Activated naive CD8-positive, alpha-beta T cell treated with anti-CD3 and anti-CD28 coated beads, Interleukin-2, amount 10 ng/mL, durations not matched to agents 7 days and 5 days (primary cell): Measurements from ENCODE around the gene C16orf54. TPM values are rescaled to one million over a fixed set of nuclear protein-coding genes. Genes with fewer than 3 reads are reported as not detected.
"Not testable (repeated sequence)": the region's sequence is repeated elsewhere in the genome, so short reads cannot be mapped to it uniquely, and the experiment has no call there.

Experiments
- ATAC-seq: fragments of 150-1000 bp; cut with Tn5 transposase; one replicate; pipeline ENCODE4 v1.10.0; 2021; ENCODE audit warnings: low read depth, moderate library complexity
- POLR2A ChIA-PET: fragments of 350-600 bp; sonication (Branson Sonifier 250); formaldehyde crosslinking; loops from one replicate; lab custom pipeline; 2021; ENCODE audit warnings: antibody characterized with exemption; lab: Charles Lee
- DNase-seq: peaks from one replicate; pipeline ENCODE4 v3.0.0; 2021
- H3K27ac Mint-ChIP-seq: one replicate; pipeline ENCODE4 v1.8.0; 2022; ENCODE audit warnings: mild to moderate bottlenecking, mixed read lengths
- H3K27me3 Mint-ChIP-seq: one replicate; pipeline ENCODE4 v1.8.0; 2022; ENCODE audit warnings: mild to moderate bottlenecking, moderate library complexity, mixed read lengths
- H3K36me3 Mint-ChIP-seq: one replicate; pipeline ENCODE4 v1.8.0; 2021; ENCODE audit warnings: mild to moderate bottlenecking, mixed read lengths
- H3K4me1 Mint-ChIP-seq: one replicate; pipeline ENCODE4 v1.8.0; 2021; ENCODE audit warnings: mixed read lengths
- H3K4me3 Mint-ChIP-seq: one replicate; pipeline ENCODE4 v1.8.0; 2022; ENCODE audit warnings: mild to moderate bottlenecking, moderate library complexity, mixed read lengths
- H3K9me3 Mint-ChIP-seq: one replicate; pipeline ENCODE4 v1.8.0; 2021; ENCODE audit warnings: mixed read lengths
- total RNA-seq, 2 experiments: library from RNA; stranded (reverse); gene quantifications; one replicate each; pipeline ENCODE4 v1.2.3, GENCODE V29; 2021

The C16orf54 gene
- total RNA-seq, 2 experiments from 2014 or later: 84.2 to 88.0 TPM

- H3K4me3 Mint-ChIP-seq: no peak overlapping the region
- H3K27ac Mint-ChIP-seq: no peak overlapping the region
- DNase-seq (no peak), ATAC-seq (no peak)
- POLR2A ChIA-PET: no interaction called here
- H3K9me3 Mint-ChIP-seq: no peaks in the 10 kb centered on the region
- no peaks in the 10 kb centered on the region for H3K36me3 Mint-ChIP-seq
- peaks cover 8% of the 10 kb centered on the region for H3K4me1 Mint-ChIP-seq
- H3K27me3 Mint-ChIP-seq: peaks cover 15% of the 10 kb centered on the region
Observed at GRCh38 chr16:29708917-29709600, 36.7 kb downstream of the C16orf54 start.

GRCh38 chr16:29707160-29707559, 38.6 kb downstream of the C16orf54 start:
- H3K36me3 Mint-ChIP-seq, H3K4me3 Mint-ChIP-seq, H3K9me3 Mint-ChIP-seq, ATAC-seq, POLR2A ChIA-PET, H3K27ac Mint-ChIP-seq, DNase-seq: not testable (repeated sequence)
- H3K27me3 Mint-ChIP-seq: peaks cover 15% of the 10 kb centered on the region
- H3K4me1 Mint-ChIP-seq: peaks cover 18% of the 10 kb centered on the region

GRCh38 chr16:29705030-29705429, 40.8 kb downstream of the C16orf54 start:
- POLR2A ChIA-PET: no interaction called here
- Mint-ChIP-seq H3K27ac (no peak overlapping the region), H3K4me3 (no peak overlapping the region), H3K36me3 (no peaks in the 10 kb centered on the region), H3K4me1 (peaks cover 29% of the 10 kb centered on the region), H3K9me3 (no peaks in the 10 kb centered on the region), H3K27me3 (peaks cover 11% of the 10 kb centered on the region)
- ATAC-seq (no peak), DNase-seq (no peak)

- H3K9me3 Mint-ChIP-seq: no peaks in the 10 kb centered on the region
- no peaks in the 10 kb centered on the region for H3K27me3 Mint-ChIP-seq
- H3K27ac Mint-ChIP-seq: peak overlapping the region; percentile 91
- peak overlapping the region; percentile 78 for H3K4me3 Mint-ChIP-seq
- ATAC-seq (peak; percentile 43), DNase-seq (no peak)
- no peaks in the 10 kb centered on the region for H3K36me3 Mint-ChIP-seq
- peaks cover 29% of the 10 kb centered on the region for H3K4me1 Mint-ChIP-seq
- POLR2A ChIA-PET: interaction anchor here (0.7 to 3.5 kb wide), 12 partner anchors 8 to 118 kb away, joined by 3 to 33 read pairs (median 4); partner anchors contain the start of genes C16orf54, KIF22, MAZ and MVP
Observed at GRCh38 chr16:29702269-29702668, 43.5 kb downstream of the C16orf54 start.

GRCh38 chr16:29701214-29701555, 44.6 kb downstream of the C16orf54 start:
- peaks cover 29% of the 10 kb centered on the region for H3K4me1 Mint-ChIP-seq
- H3K36me3 Mint-ChIP-seq: no peaks in the 10 kb centered on the region
- DNase-seq: no peak
- H3K9me3 Mint-ChIP-seq: no peaks in the 10 kb centered on the region
- H3K4me3 Mint-ChIP-seq: peak overlapping the region; percentile 78
- peak overlapping the region; percentile 91 for H3K27ac Mint-ChIP-seq
- ATAC-seq: no peak
- POLR2A ChIA-PET: interaction anchor here (0.6 to 3.5 kb wide), 17 partner anchors 9 to 390 kb away, joined by 3 to 33 read pairs (median 4); partner anchors contain the start of genes ALDOA, C16orf54, KIF22 and PAGR1
- no peaks in the 10 kb centered on the region for H3K27me3 Mint-ChIP-seq

GRCh38 chr16:29700253-29700987, 45.4 kb downstream of the C16orf54 start:
- Mint-ChIP-seq H3K4me3 (peak overlapping the region; percentile 62), H3K36me3 (no peaks in the 10 kb centered on the region), H3K9me3 (no peaks in the 10 kb centered on the region), H3K27me3 (no peaks in the 10 kb centered on the region), H3K4me1 (peaks cover 29% of the 10 kb centered on the region), H3K27ac (peak overlapping the region; percentile 75)
- POLR2A ChIA-PET: interaction anchor here (0.5 to 3.5 kb wide), 15 partner anchors 21 to 365 kb away, joined by 3 to 33 read pairs (median 5); partner anchors contain the start of genes ALDOA, KIF22, PAGR1 and QPRT
- DNase-seq (peak; percentile 78), ATAC-seq (peak; percentile 20)

- no peaks in the 10 kb centered on the region for H3K36me3 Mint-ChIP-seq
- DNase-seq: no peak
- POLR2A ChIA-PET: interaction anchor here (0.5 to 3.5 kb wide), 11 partner anchors 20 to 313 kb away, joined by 3 to 33 read pairs (median 5); partner anchors contain the start of genes KIF22, PAGR1 and QPRT
- H3K9me3 Mint-ChIP-seq: no peaks in the 10 kb centered on the region
- H3K4me3 Mint-ChIP-seq: no peak overlapping the region
- H3K27ac Mint-ChIP-seq: peak overlapping the region; percentile 30
- H3K27me3 Mint-ChIP-seq: no peaks in the 10 kb centered on the region
- ATAC-seq: no peak
- H3K4me1 Mint-ChIP-seq: peaks cover 29% of the 10 kb centered on the region
Observed at GRCh38 chr16:29699324-29700219, 46.2 kb downstream of the C16orf54 start.

- H3K36me3 Mint-ChIP-seq: no peaks in the 10 kb centered on the region
- POLR2A ChIA-PET: interaction anchor here (0.6 to 2.0 kb wide), 4 partner anchors 19 to 141 kb away, joined by 3 to 8 read pairs (median 4); partner anchors contain the start of gene QPRT
- DNase-seq (no peak), ATAC-seq (no peak)
- no peaks in the 10 kb centered on the region for H3K27me3 Mint-ChIP-seq
- no peaks in the 10 kb centered on the region for H3K9me3 Mint-ChIP-seq
- peaks cover 29% of the 10 kb centered on the region for H3K4me1 Mint-ChIP-seq
- H3K4me3 Mint-ChIP-seq: no peak overlapping the region
- H3K27ac Mint-ChIP-seq: peak overlapping the region; percentile 30
Observed at GRCh38 chr16:29698484-29699323, 47.1 kb downstream of the C16orf54 start.

GRCh38 chr16:29698042-29698441, 47.7 kb downstream of the C16orf54 start:
- ATAC-seq: no peak
- Mint-ChIP-seq H3K27ac (no peak overlapping the region), H3K27me3 (no peaks in the 10 kb centered on the region), H3K4me1 (peaks cover 27% of the 10 kb centered on the region), H3K9me3 (no peaks in the 10 kb centered on the region), H3K4me3 (no peak overlapping the region), H3K36me3 (no peaks in the 10 kb centered on the region)
- no peak for DNase-seq
- POLR2A ChIA-PET: interaction anchor here (0.8 kb wide), 1 partner anchor 110 kb away, joined by 3 read pairs; no protein-coding TSS in a partner anchor

- H3K4me3 Mint-ChIP-seq: no peak overlapping the region
- POLR2A ChIA-PET: no interaction called here
- DNase-seq (no peak), ATAC-seq (no peak)
- no peak overlapping the region for H3K27ac Mint-ChIP-seq
- no peaks in the 10 kb centered on the region for H3K9me3 Mint-ChIP-seq
- no peaks in the 10 kb centered on the region for H3K36me3 Mint-ChIP-seq
- no peaks in the 10 kb centered on the region for H3K27me3 Mint-ChIP-seq
- peaks cover 21% of the 10 kb centered on the region for H3K4me1 Mint-ChIP-seq
Observed at GRCh38 chr16:29697391-29697790, 48.4 kb downstream of the C16orf54 start.

GRCh38 chr16:29696881-29697331, 48.9 kb downstream of the C16orf54 start:
- ATAC-seq (no peak), DNase-seq (no peak)
- POLR2A ChIA-PET: no interaction called here
- H3K27ac Mint-ChIP-seq: no peak overlapping the region
- no peaks in the 10 kb centered on the region for H3K36me3 Mint-ChIP-seq
- H3K4me3 Mint-ChIP-seq: no peak overlapping the region
- H3K4me1 Mint-ChIP-seq: peaks cover 17% of the 10 kb centered on the region
- H3K9me3 Mint-ChIP-seq: no peaks in the 10 kb centered on the region
- no peaks in the 10 kb centered on the region for H3K27me3 Mint-ChIP-seq

- not testable (repeated sequence) for H3K27ac Mint-ChIP-seq, H3K4me1 Mint-ChIP-seq, H3K4me3 Mint-ChIP-seq, H3K9me3 Mint-ChIP-seq, ATAC-seq, H3K36me3 Mint-ChIP-seq, DNase-seq, H3K27me3 Mint-ChIP-seq
- POLR2A ChIA-PET: interaction anchor here (0.7 kb wide), 1 partner anchor 357 kb away, joined by 7 read pairs; a partner anchor contains a TSS
Observed at GRCh38 chr16:29695675-29696074, 50.1 kb downstream of the C16orf54 start.
